GM23338 (cell line): Measurements from ENCODE around the gene PLCL1. TPM values are rescaled to one million over a fixed set of nuclear protein-coding genes. Genes with fewer than 3 reads are reported as not detected.

ENCODE experiments used
- ATAC-seq: fragments of 200-7000 bp; cut with Tn5 transposase; 3 replicates; pipeline ENCODE4 v1.9.1; 2020
- DNase-seq: peaks from one replicate; pipeline ENCODE4 v3.0.0-alpha.2; 2015; ENCODE audit warnings: low spot score
- H2AFZ ChIP-seq: fragments of 200-600 bp; sonication (generic); 2 replicates; pipeline ENCODE4 v1.8.0; 2016; ENCODE audit warnings: antibody characterized with exemption, mild to moderate bottlenecking, moderate library complexity
- H3F3A ChIP-seq: fragments of 200-600 bp; sonication (generic); replicated peaks from 2 replicates; pipeline ENCODE4 v1.8.0; 2017; ENCODE audit warnings: antibody characterized with exemption, mixed run types, low read depth
- H3K27ac ChIP-seq: fragments of 200-600 bp; sonication (generic); 2 replicates; pipeline ENCODE4 v1.6.1; 2016; ENCODE audit warnings: low read depth
- H3K27me3 ChIP-seq: fragments of 200-600 bp; sonication (generic); 2 replicates; pipeline ENCODE4 v1.8.0; 2016; ENCODE audit warnings: mild to moderate bottlenecking, mixed run types, moderate library complexity; ENCODE audit not compliant: insufficient read depth
- H3K36me3 ChIP-seq: fragments of 200-600 bp; sonication (generic); 2 replicates; pipeline ENCODE4 v1.8.0; 2016; ENCODE audit warnings: mild to moderate bottlenecking; ENCODE audit not compliant: insufficient read depth
- H3K4me1 ChIP-seq: fragments of 200-600 bp; sonication (generic); 2 replicates; pipeline ENCODE4 v1.8.0; 2016; ENCODE audit warnings: mild to moderate bottlenecking, moderate library complexity; ENCODE audit not compliant: insufficient read depth
- H3K4me2 ChIP-seq: fragments of 200-600 bp; sonication (generic); 2 replicates; pipeline ENCODE4 v1.7.1; 2017; ENCODE audit warnings: mixed run types
- H3K4me3 ChIP-seq: fragments of 200-600 bp; sonication (generic); 2 replicates; pipeline ENCODE4 v1.6.1; 2016; ENCODE audit warnings: mixed run types
- H3K79me2 ChIP-seq: fragments of 200-600 bp; sonication (generic); replicated peaks from 2 replicates; pipeline ENCODE4 v1.8.0; 2017; ENCODE audit warnings: mild to moderate bottlenecking; ENCODE audit not compliant: insufficient read depth
- H3K9me2 ChIP-seq: fragments of 200-600 bp; sonication (generic); 2 replicates; pipeline ENCODE4 v1.8.0; 2017; ENCODE audit not compliant: insufficient read depth
- H4K20me1 ChIP-seq: fragments of 200-600 bp; sonication (generic); replicated peaks from 2 replicates; pipeline ENCODE4 v1.8.0; 2017; ENCODE audit warnings: mild to moderate bottlenecking; ENCODE audit not compliant: insufficient read depth
- H3K27ac Mint-ChIP-seq: 2 replicates; pipeline ENCODE4 v1.8.0; 2020; ENCODE audit warnings: inconsistent platforms, mild to moderate bottlenecking, moderate library complexity, mixed read lengths
- H3K27me3 Mint-ChIP-seq: 3 replicates; pipeline ENCODE4 v1.8.0; 2022; ENCODE audit warnings: low read depth, mild to moderate bottlenecking, moderate library complexity, mixed read lengths, inconsistent platforms; ENCODE audit not compliant: insufficient read depth, poor library complexity
- H3K36me3 Mint-ChIP-seq: 3 replicates; pipeline ENCODE4 v1.8.0; 2021; ENCODE audit warnings: low read depth, mild to moderate bottlenecking, inconsistent platforms, moderate library complexity, mixed read lengths
- H3K4me1 Mint-ChIP-seq: 3 replicates; pipeline ENCODE4 v1.8.0; 2020; ENCODE audit warnings: mild to moderate bottlenecking, inconsistent platforms, mixed read lengths
- H3K4me3 Mint-ChIP-seq: 3 replicates; pipeline ENCODE4 v1.8.0; 2021; ENCODE audit warnings: moderate library complexity, mild to moderate bottlenecking, inconsistent platforms, mixed read lengths
- H3K9me3 Mint-ChIP-seq: 3 replicates; pipeline ENCODE4 v1.8.0; 2020; ENCODE audit warnings: moderate library complexity, mild to moderate bottlenecking, inconsistent platforms, mixed read lengths
- CREB1 ChIP-seq: fragments of 250-450 bp; sonication (Bioruptor Pico); IDR thresholded peaks from 2 replicates; pipeline ENCODE4 v1.5.0; 2020; ENCODE audit warnings: low read depth, mild to moderate bottlenecking, moderate library complexity
- CTCF ChIP-seq, 2 experiments: fragments of 200-600 bp in 1 of 2; sonication (generic) in 1 of 2; conservative IDR thresholded peaks; 2 replicates each; pipeline versions ENCODE4 v1.5.1 to v1.6.1; 2016 to 2017; ENCODE audit warnings: antibody characterized with exemption in 2 of 2, low read depth in 2 of 2, mild to moderate bottlenecking in 2 of 2, moderate library complexity in 1 of 2
- ETS1 ChIP-seq: IDR thresholded peaks from 2 replicates; pipeline ENCODE4 v1.6.1; 2016; ENCODE audit warnings: antibody characterized with exemption
- JUNB ChIP-seq: IDR thresholded peaks from one replicate; pipeline ENCODE4 v1.6.1; 2016; ENCODE audit warnings: antibody characterized with exemption; ENCODE audit not compliant: unreplicated experiment
- NANOG ChIP-seq: IDR thresholded peaks from 2 replicates; pipeline ENCODE4 v1.6.1; 2016; ENCODE audit warnings: antibody characterized with exemption, borderline replicate concordance
- POLR2AphosphoS5 ChIP-seq: IDR thresholded peaks from 2 replicates; pipeline ENCODE4 v1.6.1; 2016; ENCODE audit warnings: antibody characterized with exemption, low read depth
- REST ChIP-seq: IDR thresholded peaks from one replicate; pipeline ENCODE4 v1.6.1; 2018; ENCODE audit warnings: antibody characterized with exemption; ENCODE audit not compliant: unreplicated experiment
- ZNF114 ChIP-seq: fragments of 250-450 bp; sonication (Bioruptor Pico); IDR thresholded peaks from 2 replicates; pipeline ENCODE4 v1.5.0; 2020; ENCODE audit warnings: mild to moderate bottlenecking, moderate library complexity
- ZNF331 ChIP-seq: fragments of 250-450 bp; sonication (Bioruptor Pico); IDR thresholded peaks from 2 replicates; pipeline ENCODE4 v1.5.0; 2020; ENCODE audit warnings: low read depth, mild to moderate bottlenecking, moderate library complexity
- ZNF462 ChIP-seq: fragments of 250-450 bp; sonication (Bioruptor Pico); IDR thresholded peaks from 2 replicates; pipeline ENCODE4 v1.5.0; 2020; ENCODE audit warnings: mild to moderate bottlenecking, moderate library complexity
- polyA plus RNA-seq: library from polyadenylated mRNA; unstranded; fragments of >200 nt; fragmentation: Nextera tagmentation; extraction: Ambion mirVana; gene quantifications from 2 replicates; pipeline ENCODE4 v1.2.1, GENCODE V29; 2016
- total RNA-seq: library from RNA; depleted of rRNA; stranded (reverse); fragments of >200 nt; shearing (Covaris generic); gene quantifications from 2 replicates; pipeline ENCODE4 v1.2.3, GENCODE V29; 2014

The PLCL1 gene
- total and polyA plus RNA-seq, 2 experiments from 2014 or later = not detected

GRCh38 chr2:197954328-197954727 lies 149.9 kb downstream of the PLCL1 start (continued):
- no peak for TF ChIP-seq CTCF (conservative IDR thresholded peaks at IDR 0.05; ENCODE audit: low read depth in 2 of 2)

- H3K27ac ChIP-seq = no peak overlapping the region
- no peak overlapping the region for H3K4me3 Mint-ChIP-seq
- no peaks in the 10 kb centered on the region for H3K79me2 ChIP-seq
- H3K4me1 Mint-ChIP-seq = no peaks in the 10 kb centered on the region
- H3K9me2 ChIP-seq = no peaks in the 10 kb centered on the region
- no peaks in the 10 kb centered on the region for H3K36me3 ChIP-seq
- no peak overlapping the region for H3K4me3 ChIP-seq
- no peaks in the 10 kb centered on the region for H3K4me1 ChIP-seq
- H4K20me1 ChIP-seq = no peaks in the 10 kb centered on the region
- no peak overlapping the region for H2AFZ ChIP-seq
- H3F3A ChIP-seq = no peaks in the 10 kb centered on the region
- ATAC-seq (no peak), DNase-seq (no peak)
- peaks cover 1% of the 10 kb centered on the region for H3K27me3 Mint-ChIP-seq
- no peaks in the 10 kb centered on the region for H3K27me3 ChIP-seq
- H3K4me2 ChIP-seq = no peak overlapping the region
- H3K9me3 Mint-ChIP-seq = no peaks in the 10 kb centered on the region
- H3K36me3 Mint-ChIP-seq = no peaks in the 10 kb centered on the region
- H3K27ac Mint-ChIP-seq = no peak overlapping the region
- no peak for TF ChIP-seq CREB1 (CRISPR knock-in tag)
- TF ChIP-seq JUNB = no peak
- TF ChIP-seq REST = no peak
- TF ChIP-seq ETS1 = no peak
- no peak for TF ChIP-seq ZNF462
- TF ChIP-seq ZNF114 (CRISPR knock-in tag) = no peak
- no peak for TF ChIP-seq ZNF331 (CRISPR knock-in tag)
- TF ChIP-seq POLR2AphosphoS5 = no peak
- no peak for TF ChIP-seq CTCF (conservative IDR thresholded peaks at IDR 0.05; ENCODE audit: low read depth in 2 of 2)
- TF ChIP-seq NANOG = no peak
These were observed 154.3 kb downstream of the PLCL1 start for GRCh38 chr2:197958592-197959150.
